ENCODE data around the gene ZNF175. TPM values are rescaled to one million over a fixed set of nuclear protein-coding genes. Genes with fewer than 3 reads are reported as not detected.

ZNF175 gene
- polyA plus RNA-seq, 1 of the 3 experiments (the other 2 are of a cell fraction): 3.1 TPM

DNA sequence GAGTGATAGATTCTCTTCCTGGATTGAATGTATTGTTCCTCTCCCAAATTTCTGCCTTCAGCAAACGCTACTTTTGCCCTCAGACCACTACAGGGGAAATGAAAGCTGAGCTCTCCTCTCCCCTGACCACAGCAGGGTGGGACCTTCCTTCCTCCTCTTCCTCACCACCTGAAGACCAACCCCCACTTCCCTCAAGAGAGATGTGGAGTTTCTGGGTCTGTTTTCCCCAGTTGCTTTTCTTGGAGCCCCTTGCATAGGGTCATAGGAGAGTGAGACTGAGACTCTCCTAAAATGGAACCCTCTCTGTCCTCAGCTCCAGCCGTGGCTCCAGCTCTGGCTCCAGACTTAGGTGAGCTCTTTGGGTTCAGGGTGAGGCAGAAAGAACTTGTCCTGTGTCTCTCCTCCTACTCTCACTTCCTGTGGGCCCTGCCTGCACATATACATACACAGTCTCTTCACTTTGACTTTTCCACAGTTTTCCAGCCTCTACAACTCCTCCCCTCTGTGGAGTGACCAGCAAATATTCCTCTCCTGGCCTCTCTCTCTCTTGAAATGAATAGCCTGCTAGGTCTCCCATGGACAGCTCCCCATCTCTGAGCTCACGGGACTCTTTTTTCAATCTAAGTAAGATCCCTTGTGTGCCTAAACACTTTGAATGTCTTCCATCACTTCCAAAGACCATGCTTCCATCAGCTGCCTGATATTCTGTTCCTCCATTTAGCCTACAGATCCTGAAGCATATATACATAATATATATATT lies 19.2 kb upstream of the ZNF175 start:
- WGBS (ENCODE audit: low lambda C conversion rate): 0% methylated on average over 3 of the region's 3 CpGs
- no peaks in the 10 kb centered on the region for H3K9me3 ChIP-seq
- no peak overlapping the region for H3K27ac ChIP-seq (ENCODE audit: low read depth in 2 of 2, low read length in 1 of 2)
- H3K36me3 ChIP-seq (replicated peaks in 1 of 2; ENCODE audit: control insufficient read depth in 1 of 2, insufficient read depth in 2 of 2, low read length in 1 of 2): no peaks in the 10 kb centered on the region
- H4K20me1 ChIP-seq (ENCODE audit: insufficient read depth): no peaks in the 10 kb centered on the region
- POLR2A ChIA-PET: no interaction called here
- H3K4me2 ChIP-seq: no peak overlapping the region
- no peaks in the 10 kb centered on the region for H3F3A ChIP-seq (replicated peaks; ENCODE audit: insufficient read depth)
- no peaks in the 10 kb centered on the region for H3K79me2 ChIP-seq (ENCODE audit: insufficient read depth)
- no peaks in the 10 kb centered on the region for H3K4me1 ChIP-seq (ENCODE audit: control insufficient read depth in 1 of 2, insufficient read depth in 2 of 2, low read depth in 1 of 2, low read length in 1 of 2)
- no peak overlapping the region for H3K9ac ChIP-seq
- DNase-seq: no peak
- TF ChIP-seq RCOR1 (IDR thresholded peaks at IDR 0.05; ENCODE audit: low read length) (no peak), RAD21 (IDR thresholded peaks at IDR 0.05; ENCODE audit: low read length) (no peak), POLR2AphosphoS5 (IDR thresholded peaks at IDR 0.05; ENCODE audit: low read depth, low read length) (no peak), RFX5 (IDR thresholded peaks at IDR 0.05; ENCODE audit: low read length) (no peak), MXI1 (IDR thresholded peaks at IDR 0.05; ENCODE audit: low read depth, low read length) (no peak), TAF1 (IDR thresholded peaks at IDR 0.05; ENCODE audit: borderline replicate concordance, low read depth, low read length) (no peak), FOXM1 (IDR thresholded peaks at IDR 0.05; ENCODE audit: low read depth) (no peak), EZH2phosphoT487 (IDR thresholded peaks at IDR 0.05; ENCODE audit: borderline replicate concordance, low read depth) (no peak), MEF2A (IDR thresholded peaks at IDR 0.05; ENCODE audit: borderline replicate concordance, low read depth) (no peak), TCF12 (IDR thresholded peaks at IDR 0.05) (no peak), FOSL2 (IDR thresholded peaks at IDR 0.05; ENCODE audit: borderline replicate concordance, low read depth) (no peak), TEAD4 (IDR thresholded peaks at IDR 0.05; ENCODE audit: borderline replicate concordance, insufficient read depth) (no peak), SMC3 (IDR thresholded peaks at IDR 0.05; ENCODE audit: low read depth, low read length) (no peak), YY1 (IDR thresholded peaks at IDR 0.05; ENCODE audit: low read depth) (no peak), EP300 (IDR thresholded peaks at IDR 0.05; ENCODE audit: borderline replicate concordance in 1 of 2, low read depth in 1 of 2, low read length in 1 of 2) (no peak), GATA2 (CRISPR knock-in tag; IDR thresholded peaks at IDR 0.05) (no peak)
- TF ChIP-seq, protein P1, sequence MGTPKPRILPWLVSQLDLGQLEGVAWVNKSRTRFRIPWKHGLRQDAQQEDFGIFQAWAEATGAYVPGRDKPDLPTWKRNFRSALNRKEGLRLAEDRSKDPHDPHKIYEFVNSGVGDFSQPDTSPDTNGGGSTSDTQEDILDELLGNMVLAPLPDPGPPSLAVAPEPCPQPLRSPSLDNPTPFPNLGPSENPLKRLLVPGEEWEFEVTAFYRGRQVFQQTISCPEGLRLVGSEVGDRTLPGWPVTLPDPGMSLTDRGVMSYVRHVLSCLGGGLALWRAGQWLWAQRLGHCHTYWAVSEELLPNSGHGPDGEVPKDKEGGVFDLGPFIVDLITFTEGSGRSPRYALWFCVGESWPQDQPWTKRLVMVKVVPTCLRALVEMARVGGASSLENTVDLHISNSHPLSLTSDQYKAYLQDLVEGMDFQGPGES (IDR thresholded peaks at IDR 0.05; ENCODE audit: low read depth, low read length): no peak
- TF ChIP-seq, protein P2, sequence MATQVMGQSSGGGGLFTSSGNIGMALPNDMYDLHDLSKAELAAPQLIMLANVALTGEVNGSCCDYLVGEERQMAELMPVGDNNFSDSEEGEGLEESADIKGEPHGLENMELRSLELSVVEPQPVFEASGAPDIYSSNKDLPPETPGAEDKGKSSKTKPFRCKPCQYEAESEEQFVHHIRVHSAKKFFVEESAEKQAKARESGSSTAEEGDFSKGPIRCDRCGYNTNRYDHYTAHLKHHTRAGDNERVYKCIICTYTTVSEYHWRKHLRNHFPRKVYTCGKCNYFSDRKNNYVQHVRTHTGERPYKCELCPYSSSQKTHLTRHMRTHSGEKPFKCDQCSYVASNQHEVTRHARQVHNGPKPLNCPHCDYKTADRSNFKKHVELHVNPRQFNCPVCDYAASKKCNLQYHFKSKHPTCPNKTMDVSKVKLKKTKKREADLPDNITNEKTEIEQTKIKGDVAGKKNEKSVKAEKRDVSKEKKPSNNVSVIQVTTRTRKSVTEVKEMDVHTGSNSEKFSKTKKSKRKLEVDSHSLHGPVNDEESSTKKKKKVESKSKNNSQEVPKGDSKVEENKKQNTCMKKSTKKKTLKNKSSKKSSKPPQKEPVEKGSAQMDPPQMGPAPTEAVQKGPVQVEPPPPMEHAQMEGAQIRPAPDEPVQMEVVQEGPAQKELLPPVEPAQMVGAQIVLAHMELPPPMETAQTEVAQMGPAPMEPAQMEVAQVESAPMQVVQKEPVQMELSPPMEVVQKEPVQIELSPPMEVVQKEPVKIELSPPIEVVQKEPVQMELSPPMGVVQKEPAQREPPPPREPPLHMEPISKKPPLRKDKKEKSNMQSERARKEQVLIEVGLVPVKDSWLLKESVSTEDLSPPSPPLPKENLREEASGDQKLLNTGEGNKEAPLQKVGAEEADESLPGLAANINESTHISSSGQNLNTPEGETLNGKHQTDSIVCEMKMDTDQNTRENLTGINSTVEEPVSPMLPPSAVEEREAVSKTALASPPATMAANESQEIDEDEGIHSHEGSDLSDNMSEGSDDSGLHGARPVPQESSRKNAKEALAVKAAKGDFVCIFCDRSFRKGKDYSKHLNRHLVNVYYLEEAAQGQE (IDR thresholded peaks at IDR 0.05; ENCODE audit: low read depth, low read length): no peak
- TF ChIP-seq, protein P3, sequence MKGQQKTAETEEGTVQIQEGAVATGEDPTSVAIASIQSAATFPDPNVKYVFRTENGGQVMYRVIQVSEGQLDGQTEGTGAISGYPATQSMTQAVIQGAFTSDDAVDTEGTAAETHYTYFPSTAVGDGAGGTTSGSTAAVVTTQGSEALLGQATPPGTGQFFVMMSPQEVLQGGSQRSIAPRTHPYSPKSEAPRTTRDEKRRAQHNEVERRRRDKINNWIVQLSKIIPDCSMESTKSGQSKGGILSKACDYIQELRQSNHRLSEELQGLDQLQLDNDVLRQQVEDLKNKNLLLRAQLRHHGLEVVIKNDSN (IDR thresholded peaks at IDR 0.05; ENCODE audit: borderline replicate concordance, low read depth): no peak
- H3K9me2 ChIP-seq: no peaks in the 10 kb centered on the region
- no peak overlapping the region for H3K4me3 ChIP-seq (ENCODE audit: low read depth in 2 of 2, low read length in 1 of 2)
- no peak overlapping the region for H2AFZ ChIP-seq (ENCODE audit: low read depth)
- CTCF ChIA-PET: interaction anchor here (1.2 kb wide), 1 partner anchor 226 kb away, joined by 5 read pairs; no protein-coding TSS in a partner anchor
- H3K27me3 ChIP-seq (ENCODE audit: insufficient read depth): peaks cover 14% of the 10 kb centered on the region; the same call in 1 of the 2 replicates

Data from SK-N-SH (cell line).